Measurements from ENCODE around the gene SYK. TPM values are rescaled to one million over a fixed set of nuclear protein-coding genes. Genes with fewer than 3 reads are reported as not detected.
A peak's percentile ranks its signal among the peaks of the same experiment; 100 is the strongest.

Gene SYK
- total RNA-seq, 1 donor from 2014 or later: not detected

- H3K9ac ChIP-seq: no peak overlapping the region
- no peaks in the 10 kb centered on the region for H3K36me3 Mint-ChIP-seq
- no peak overlapping the region for H3K27ac Mint-ChIP-seq
- no peak overlapping the region for H3K27ac ChIP-seq
- H3K4me1 ChIP-seq: no peaks in the 10 kb centered on the region
- no peak overlapping the region for H3K4me2 ChIP-seq
- H3K4me3 Mint-ChIP-seq: no peak overlapping the region
- no peaks in the 10 kb centered on the region for H3F3A ChIP-seq (ENCODE audit: low read depth)
- H3K79me2 ChIP-seq (ENCODE audit: low read depth): no peaks in the 10 kb centered on the region
- no peak for DNase-seq (ENCODE audit: low spot score)
- H4K20me1 ChIP-seq (ENCODE audit: low read depth): no peaks in the 10 kb centered on the region
- no peak overlapping the region for H2AFZ ChIP-seq (replicated peaks)
- H3K9me3 Mint-ChIP-seq: no peaks in the 10 kb centered on the region
- TF ChIP-seq EZH2phosphoT487 (IDR thresholded peaks at IDR 0.05): no peak
- no peak for TF ChIP-seq CTCF (IDR thresholded peaks at IDR 0.05)
- no peak for TF ChIP-seq EZH2 (IDR thresholded peaks at IDR 0.05)
- H3K36me3 ChIP-seq: no peaks in the 10 kb centered on the region
- no peaks in the 10 kb centered on the region for H3K9me3 ChIP-seq (ENCODE audit: low read depth)
- H3K4me1 Mint-ChIP-seq: no peaks in the 10 kb centered on the region
- no peak overlapping the region for H3K4me3 ChIP-seq
- no peaks in the 10 kb centered on the region for H3K27me3 ChIP-seq
- peaks cover 3% of the 10 kb centered on the region for H3K27me3 Mint-ChIP-seq (ENCODE audit: insufficient read depth, low read depth)
Observed at GRCh38 chr9:90861826-90862740, 60.5 kb downstream of the SYK start.

- no peaks in the 10 kb centered on the region for H3K9me3 ChIP-seq (ENCODE audit: low read depth)
- Mint-ChIP-seq H3K27me3 (ENCODE audit: insufficient read depth, low read depth) (no peaks in the 10 kb centered on the region), H3K4me1 (peaks cover under 1% of the 10 kb centered on the region), H3K4me3 (no peak overlapping the region), H3K27ac (no peak overlapping the region), H3K9me3 (no peaks in the 10 kb centered on the region), H3K36me3 (no peaks in the 10 kb centered on the region)
- H3K79me2 ChIP-seq (ENCODE audit: low read depth): no peaks in the 10 kb centered on the region
- no peaks in the 10 kb centered on the region for H4K20me1 ChIP-seq (ENCODE audit: low read depth)
- H3F3A ChIP-seq (ENCODE audit: low read depth): no peaks in the 10 kb centered on the region
- DNase-seq (ENCODE audit: low spot score): no peak
- H3K9ac ChIP-seq: no peak overlapping the region
- TF ChIP-seq EZH2 (IDR thresholded peaks at IDR 0.05) (no peak), CTCF (IDR thresholded peaks at IDR 0.05) (no peak), EZH2phosphoT487 (IDR thresholded peaks at IDR 0.05) (no peak)
- H3K27ac ChIP-seq: no peak overlapping the region
- H3K4me3 ChIP-seq: no peak overlapping the region
- no peak overlapping the region for H3K4me2 ChIP-seq
- peak overlapping the region; percentile 28 for H2AFZ ChIP-seq (replicated peaks)
- H3K27me3 ChIP-seq: no peaks in the 10 kb centered on the region
- H3K36me3 ChIP-seq: no peaks in the 10 kb centered on the region
- H3K4me1 ChIP-seq: no peaks in the 10 kb centered on the region
Observed at GRCh38 chr9:90864779-90865178, 63.2 kb downstream of the SYK start.

GRCh38 chr9:90867101-90867500, 65.5 kb downstream of the SYK start:
- Mint-ChIP-seq H3K27me3 (ENCODE audit: insufficient read depth, low read depth) (no peaks in the 10 kb centered on the region), H3K9me3 (no peaks in the 10 kb centered on the region), H3K4me1 (peaks cover 14% of the 10 kb centered on the region), H3K4me3 (no peak overlapping the region), H3K27ac (no peak overlapping the region), H3K36me3 (no peaks in the 10 kb centered on the region)
- H4K20me1 ChIP-seq (ENCODE audit: low read depth): no peaks in the 10 kb centered on the region
- H3K9ac ChIP-seq: no peak overlapping the region
- H3F3A ChIP-seq (ENCODE audit: low read depth): no peaks in the 10 kb centered on the region
- no peaks in the 10 kb centered on the region for H3K36me3 ChIP-seq
- H3K4me2 ChIP-seq: no peak overlapping the region
- no peaks in the 10 kb centered on the region for H3K4me1 ChIP-seq
- TF ChIP-seq EZH2phosphoT487 (IDR thresholded peaks at IDR 0.05) (no peak), CTCF (IDR thresholded peaks at IDR 0.05) (no peak), EZH2 (IDR thresholded peaks at IDR 0.05) (no peak)
- no peak overlapping the region for H3K4me3 ChIP-seq
- H3K27me3 ChIP-seq: no peaks in the 10 kb centered on the region
- DNase-seq (ENCODE audit: low spot score): no peak
- no peaks in the 10 kb centered on the region for H3K9me3 ChIP-seq (ENCODE audit: low read depth)
- H3K79me2 ChIP-seq (ENCODE audit: low read depth): no peaks in the 10 kb centered on the region
- no peak overlapping the region for H3K27ac ChIP-seq
- H2AFZ ChIP-seq (replicated peaks): no peak overlapping the region
